Hepatocyte (in vitro differentiated cells): Measurements from ENCODE around the gene CASP4. TPM values are rescaled to one million over a fixed set of nuclear protein-coding genes. Genes with fewer than 3 reads are reported as not detected.

Source experiments
- DNase-seq: peaks from one replicate; pipeline ENCODE4 v3.0.0-alpha.2; 2016; ENCODE audit warnings: low spot score
- H2AFZ ChIP-seq: fragments of 200-600 bp; sonication (generic); 2 replicates; pipeline ENCODE4 v1.6.0; 2016; ENCODE audit warnings: antibody characterized with exemption, mild to moderate bottlenecking
- H3K27ac ChIP-seq: fragments of 200-600 bp; sonication (generic); 2 replicates; pipeline ENCODE4 v1.5.1; 2016; ENCODE audit warnings: mild to moderate bottlenecking
- H3K27me3 ChIP-seq: fragments of 200-600 bp; sonication (generic); 2 replicates; pipeline ENCODE4 v1.6.1; 2016
- H3K36me3 ChIP-seq: fragments of 200-600 bp; sonication (generic); replicated peaks from 2 replicates; pipeline ENCODE4 v1.5.1; 2016; ENCODE audit warnings: low read depth; ENCODE audit not compliant: insufficient read depth
- H3K4me1 ChIP-seq: fragments of 200-600 bp; sonication (generic); 2 replicates; pipeline ENCODE4 v1.5.1; 2016; ENCODE audit warnings: mild to moderate bottlenecking, moderate library complexity; ENCODE audit not compliant: insufficient read depth
- H3K4me2 ChIP-seq: fragments of 200-600 bp; sonication (generic); 2 replicates; pipeline ENCODE4 v1.6.0; 2016
- H3K4me3 ChIP-seq: fragments of 200-600 bp; sonication (generic); 2 replicates; pipeline ENCODE4 v1.5.1; 2016; ENCODE audit warnings: mild to moderate bottlenecking
- H3K79me2 ChIP-seq: fragments of 200-600 bp; sonication (generic); 2 replicates; pipeline ENCODE4 v1.6.0; 2017; ENCODE audit warnings: mild to moderate bottlenecking
- H3K9me2 ChIP-seq: fragments of 200-600 bp; sonication (generic); replicated peaks from 2 replicates; pipeline ENCODE4 v1.6.0; 2017; ENCODE audit warnings: mild to moderate bottlenecking; ENCODE audit not compliant: insufficient read depth
- H3K9me3 ChIP-seq: fragments of 200-600 bp; sonication (generic); 2 replicates; pipeline ENCODE4 v1.5.1; 2016; ENCODE audit warnings: low read depth, mild to moderate bottlenecking
- H4K20me1 ChIP-seq: fragments of 200-600 bp; sonication (generic); 2 replicates; pipeline ENCODE4 v1.6.0; 2016; ENCODE audit warnings: mild to moderate bottlenecking; ENCODE audit not compliant: insufficient read depth, poor library complexity, severe bottlenecking
- EZH2 ChIP-seq: fragments of 200-600 bp; sonication (generic); IDR thresholded peaks from 2 replicates; pipeline ENCODE4 v1.6.1; 2016; ENCODE audit warnings: antibody characterized with exemption, mild to moderate bottlenecking, borderline replicate concordance
- EZH2phosphoT487 ChIP-seq: fragments of 200-600 bp; sonication (generic); IDR thresholded peaks from one replicate; pipeline ENCODE4 v1.6.1; 2018; ENCODE audit warnings: antibody characterized with exemption, mild to moderate bottlenecking, low read depth, moderate library complexity; ENCODE audit not compliant: unreplicated experiment, severe bottlenecking
- WGBS: methylation state at CpG from one replicate; pipeline ENCODE4 v1.1.6; 2016; ENCODE audit warnings: low lambda C conversion rate; ENCODE audit errors: missing lambda C conversion rate; 5-methylcytosine and 5-hydroxymethylcytosine counted together
- polyA plus RNA-seq: library from polyadenylated mRNA; unstranded; fragments of >200 nt; fragmentation: Nextera tagmentation; extraction: Ambion mirVana; gene quantifications from 2 replicates; pipeline ENCODE4 v1.2.1, GENCODE V29; 2016
- total RNA-seq: library from RNA; depleted of rRNA; stranded (reverse); fragments of >200 nt; gene quantifications from 2 replicates; pipeline ENCODE4 v1.2.3, GENCODE V29; 2014
- TF ChIP-seq, protein P1 (sequence below): fragments of 200-600 bp; sonication (generic); IDR thresholded peaks from 2 replicates; pipeline ENCODE4 v1.5.1; 2016; ENCODE audit warnings: antibody characterized with exemption, mild to moderate bottlenecking; ENCODE audit not compliant: poor library complexity

Gene CASP4
- total and polyA plus RNA-seq, 2 experiments from 2014 or later, result 15.8 to 56.1 TPM

DNA sequence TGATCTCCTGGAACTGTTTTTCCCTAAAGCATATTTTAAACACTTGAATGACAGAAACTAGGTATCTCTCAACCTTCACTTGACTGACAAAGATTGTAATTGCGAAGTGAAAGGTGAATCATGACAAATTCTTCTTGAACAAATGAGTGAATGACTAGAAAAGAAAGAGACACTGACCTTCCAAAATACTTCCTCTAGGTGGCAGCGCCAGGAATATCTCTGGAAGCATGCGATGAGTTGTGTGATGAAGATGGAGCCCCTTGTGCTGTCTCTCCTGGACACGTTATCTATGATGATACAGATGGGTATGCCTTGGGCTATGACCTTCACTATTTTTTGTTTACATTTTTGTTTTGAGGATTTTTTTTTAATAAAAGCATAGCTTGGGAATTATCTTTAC lies 63.1 kb downstream of the CASP4 start:
- no peaks in the 10 kb centered on the region for H3K79me2 ChIP-seq
- H3K4me1 ChIP-seq, result no peaks in the 10 kb centered on the region
- H3K36me3 ChIP-seq, result no peaks in the 10 kb centered on the region
- H3K4me3 ChIP-seq, result no peak overlapping the region
- no peak for DNase-seq
- no peak overlapping the region for H3K27ac ChIP-seq
- 85% methylated on average over 4 of the region's 4 CpGs for WGBS
- no peaks in the 10 kb centered on the region for H4K20me1 ChIP-seq
- no peak overlapping the region for H2AFZ ChIP-seq
- no peaks in the 10 kb centered on the region for H3K9me3 ChIP-seq
- no peaks in the 10 kb centered on the region for H3K9me2 ChIP-seq
- no peak overlapping the region for H3K4me2 ChIP-seq
- H3K27me3 ChIP-seq, result no peaks in the 10 kb centered on the region
- TF ChIP-seq EZH2phosphoT487, result no peak
- TF ChIP-seq, protein P1, sequence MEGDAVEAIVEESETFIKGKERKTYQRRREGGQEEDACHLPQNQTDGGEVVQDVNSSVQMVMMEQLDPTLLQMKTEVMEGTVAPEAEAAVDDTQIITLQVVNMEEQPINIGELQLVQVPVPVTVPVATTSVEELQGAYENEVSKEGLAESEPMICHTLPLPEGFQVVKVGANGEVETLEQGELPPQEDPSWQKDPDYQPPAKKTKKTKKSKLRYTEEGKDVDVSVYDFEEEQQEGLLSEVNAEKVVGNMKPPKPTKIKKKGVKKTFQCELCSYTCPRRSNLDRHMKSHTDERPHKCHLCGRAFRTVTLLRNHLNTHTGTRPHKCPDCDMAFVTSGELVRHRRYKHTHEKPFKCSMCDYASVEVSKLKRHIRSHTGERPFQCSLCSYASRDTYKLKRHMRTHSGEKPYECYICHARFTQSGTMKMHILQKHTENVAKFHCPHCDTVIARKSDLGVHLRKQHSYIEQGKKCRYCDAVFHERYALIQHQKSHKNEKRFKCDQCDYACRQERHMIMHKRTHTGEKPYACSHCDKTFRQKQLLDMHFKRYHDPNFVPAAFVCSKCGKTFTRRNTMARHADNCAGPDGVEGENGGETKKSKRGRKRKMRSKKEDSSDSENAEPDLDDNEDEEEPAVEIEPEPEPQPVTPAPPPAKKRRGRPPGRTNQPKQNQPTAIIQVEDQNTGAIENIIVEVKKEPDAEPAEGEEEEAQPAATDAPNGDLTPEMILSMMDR, result peak; percentile 13

DNA sequence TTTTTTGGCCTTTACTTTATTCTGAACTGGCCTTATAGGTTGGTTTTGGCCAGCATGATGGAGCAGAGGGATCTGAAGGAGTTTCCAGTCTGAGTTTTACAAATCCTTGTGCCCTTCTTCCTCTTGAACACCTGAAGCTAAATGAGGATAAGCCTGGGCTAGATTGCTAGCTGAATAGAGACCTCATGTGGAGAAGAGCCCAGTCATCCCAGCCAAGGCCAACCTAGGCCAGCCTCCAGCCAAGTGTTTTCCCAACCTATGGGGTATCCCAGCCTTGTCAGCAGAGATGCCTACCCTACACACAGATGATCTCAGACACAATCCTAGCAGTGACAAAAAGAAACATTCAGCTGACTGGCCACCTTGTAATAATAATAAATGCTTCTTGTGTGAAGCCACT lies 69.1 kb downstream of the CASP4 start:
- H3K9me2 ChIP-seq, result no peaks in the 10 kb centered on the region
- H3K4me2 ChIP-seq, result no peak overlapping the region
- no peak overlapping the region for H3K4me3 ChIP-seq
- H3K4me1 ChIP-seq, result no peaks in the 10 kb centered on the region
- H3K9me3 ChIP-seq, result no peaks in the 10 kb centered on the region
- no peak overlapping the region for H2AFZ ChIP-seq
- no peaks in the 10 kb centered on the region for H3K79me2 ChIP-seq
- H3K27me3 ChIP-seq, result no peaks in the 10 kb centered on the region
- DNase-seq, result no peak
- H3K27ac ChIP-seq, result no peak overlapping the region
- no peaks in the 10 kb centered on the region for H3K36me3 ChIP-seq
- TF ChIP-seq EZH2 (no peak), EZH2phosphoT487 (no peak)
- TF ChIP-seq, protein P1, result no peak
- no peaks in the 10 kb centered on the region for H4K20me1 ChIP-seq

DNA sequence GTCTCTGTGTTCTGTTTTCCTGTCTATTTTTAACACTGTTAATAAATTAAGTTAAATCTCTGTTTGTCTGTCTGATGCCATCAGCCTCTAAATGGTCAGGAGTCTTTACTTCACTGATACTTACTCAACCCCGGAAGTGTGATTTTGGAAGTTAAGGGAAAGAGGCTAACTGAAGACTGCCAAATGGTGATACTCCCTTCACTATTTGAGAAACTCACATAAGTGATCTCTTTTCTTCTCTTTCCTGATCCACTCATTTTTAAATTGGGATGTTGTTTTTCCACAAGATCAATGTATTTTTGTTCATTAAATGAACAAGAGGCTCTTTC lies 69.7 kb downstream of the CASP4 start:
- no peaks in the 10 kb centered on the region for H3K27me3 ChIP-seq
- H3K9me3 ChIP-seq, result no peaks in the 10 kb centered on the region
- no peaks in the 10 kb centered on the region for H3K36me3 ChIP-seq
- no peak for TF ChIP-seq EZH2
- TF ChIP-seq, protein P1, result no peak
- no peak for TF ChIP-seq EZH2phosphoT487
- WGBS, result 58% methylated on average over 1 of the region's 1 CpG
- H3K27ac ChIP-seq, result no peak overlapping the region
- peak overlapping the region; percentile 29 for H2AFZ ChIP-seq
- no peaks in the 10 kb centered on the region for H3K9me2 ChIP-seq
- no peak overlapping the region for H3K4me3 ChIP-seq
- DNase-seq, result no peak
- H4K20me1 ChIP-seq, result no peaks in the 10 kb centered on the region
- H3K4me1 ChIP-seq, result no peaks in the 10 kb centered on the region
- peak overlapping the region; percentile 59 for H3K4me2 ChIP-seq
- no peaks in the 10 kb centered on the region for H3K79me2 ChIP-seq
